T-helper 2 cell treated with Interferon-gamma antibody and Interleukin-4, amounts not matched to agents 5 μg/mL and 100 μg/mL, for 36 hours (primary cell): ENCODE data around the gene XG.

Experiments used
- DNase-seq: peaks from one replicate; pipeline ENCODE4 v3.0.0; 2021; ENCODE audit warnings: low spot score
- H3K27ac Mint-ChIP-seq: one replicate; pipeline ENCODE4 v1.8.0; 2021; ENCODE audit warnings: mild to moderate bottlenecking, mixed read lengths
- H3K27me3 Mint-ChIP-seq: one replicate; pipeline ENCODE4 v1.8.0; 2021; ENCODE audit warnings: low read depth, mixed read lengths
- H3K36me3 Mint-ChIP-seq: one replicate; pipeline ENCODE4 v1.8.0; 2021; ENCODE audit warnings: low read depth, mixed read lengths
- H3K4me1 Mint-ChIP-seq: one replicate; pipeline ENCODE4 v1.8.0; 2021; ENCODE audit warnings: low read depth, mixed read lengths
- H3K4me3 Mint-ChIP-seq: one replicate; pipeline ENCODE4 v1.8.0; 2022; ENCODE audit warnings: mild to moderate bottlenecking, moderate library complexity, mixed read lengths
- H3K9me3 Mint-ChIP-seq: one replicate; pipeline ENCODE4 v1.8.0; 2021; ENCODE audit warnings: mixed read lengths

Gene XG

DNA sequence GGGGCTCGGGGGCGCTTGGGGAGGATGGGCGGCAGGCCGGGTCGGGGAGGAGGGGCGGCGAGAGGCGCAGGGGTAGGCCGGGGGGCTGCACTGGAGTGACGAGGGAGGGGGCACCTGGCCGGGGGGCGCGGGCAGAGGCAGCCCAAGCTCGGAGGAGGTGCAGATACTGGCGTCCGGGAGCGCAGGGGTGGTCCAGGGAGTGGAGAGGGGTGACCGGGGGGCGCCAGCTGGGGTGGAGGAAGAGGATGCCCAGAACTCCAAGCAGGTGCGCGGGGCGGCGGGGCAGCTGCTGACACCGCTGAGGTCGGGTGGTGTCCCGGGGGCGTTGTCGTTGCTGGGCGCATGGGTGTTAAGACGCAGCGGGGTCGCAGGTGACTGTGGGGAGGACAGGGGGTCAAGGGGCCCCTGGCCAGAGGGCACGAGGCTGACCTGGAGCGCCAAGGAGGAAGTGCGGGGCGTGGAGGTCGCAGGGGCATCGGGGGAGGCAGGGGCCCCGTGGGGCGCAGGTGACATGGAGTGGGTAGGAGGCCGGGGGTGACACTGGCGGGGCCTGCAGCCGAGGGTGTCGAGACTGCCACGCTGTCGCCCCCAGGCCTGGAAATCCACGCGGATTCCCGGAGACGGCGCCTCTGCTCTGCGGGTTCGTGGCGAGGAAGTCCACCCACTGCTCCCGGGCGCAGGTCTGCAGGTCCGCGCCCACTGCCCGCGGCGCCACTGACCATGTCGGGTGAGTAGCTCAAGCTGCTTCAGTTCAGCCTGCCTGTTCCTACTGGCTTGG, 77.8 kb downstream of the XG start:
- Mint-ChIP-seq H3K9me3 (no peaks in the 10 kb centered on the region), H3K36me3 (no peaks in the 10 kb centered on the region), H3K4me3 (no peak overlapping the region), H3K4me1 (no peaks in the 10 kb centered on the region), H3K27me3 (peaks cover 7% of the 10 kb centered on the region), H3K27ac (no peak overlapping the region)
- no peak for DNase-seq

DNA sequence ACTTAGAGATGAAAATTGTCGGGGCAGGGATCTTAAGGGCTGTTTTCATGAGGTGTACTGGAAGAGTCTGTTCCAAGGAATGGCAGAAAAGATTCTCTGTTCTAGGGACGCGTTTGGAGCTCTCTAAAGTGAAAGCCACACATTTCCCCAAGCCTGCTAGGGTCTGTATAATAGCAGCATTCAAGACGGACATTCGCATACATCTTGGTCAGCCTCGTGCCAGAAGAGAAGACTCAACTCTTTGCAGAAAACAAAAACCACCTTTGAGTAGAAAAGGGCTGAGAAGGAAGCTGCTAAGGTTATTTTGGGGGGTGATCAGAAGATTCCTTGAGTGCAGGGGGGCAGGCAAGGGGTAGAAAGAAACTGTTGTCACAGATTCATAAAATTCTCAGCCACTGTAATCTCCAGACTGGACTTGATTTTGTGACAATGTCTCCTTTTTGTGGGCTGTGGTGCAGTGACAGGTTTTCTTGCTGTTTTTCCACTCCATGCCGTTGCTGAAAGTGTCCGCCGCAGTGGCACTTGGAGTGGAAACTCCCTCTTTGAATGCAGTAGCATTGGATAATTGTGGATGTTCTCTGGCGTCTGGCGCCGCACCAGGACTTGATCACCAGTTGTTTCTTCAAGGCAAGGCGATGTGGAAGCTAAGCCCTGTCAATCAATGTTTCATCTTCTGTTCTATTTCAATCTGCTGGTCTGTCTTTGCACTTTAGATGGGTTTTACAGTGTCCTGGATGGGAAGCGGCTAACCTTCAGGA, 79.8 kb downstream of the XG start:
- Mint-ChIP-seq H3K27me3 (peaks cover 7% of the 10 kb centered on the region), H3K9me3 (peaks cover 6% of the 10 kb centered on the region), H3K4me3 (no peak overlapping the region), H3K4me1 (no peaks in the 10 kb centered on the region), H3K27ac (no peak overlapping the region), H3K36me3 (no peaks in the 10 kb centered on the region)
- DNase-seq = no peak

DNA sequence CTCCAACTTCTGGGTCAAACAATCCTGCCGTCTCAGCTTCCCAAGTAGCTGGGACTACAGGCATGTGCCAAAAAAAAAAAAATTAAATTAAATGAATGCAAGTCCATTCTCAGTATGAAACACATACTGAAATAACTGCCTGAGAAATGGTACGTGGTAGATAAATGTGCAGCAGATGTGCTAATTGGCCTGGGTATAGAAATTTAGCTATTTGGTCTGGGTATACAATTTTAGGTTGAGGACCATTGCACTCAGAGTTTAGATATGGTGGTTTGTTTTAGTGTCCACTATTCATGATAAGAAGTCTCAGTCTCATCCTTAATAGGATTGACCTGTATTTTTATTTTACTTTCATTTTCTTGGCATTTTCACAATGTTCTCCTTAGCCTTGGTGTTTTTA, 86.1 kb downstream of the XG start:
- no peak for DNase-seq
- Mint-ChIP-seq H3K4me3 (no peak overlapping the region), H3K36me3 (no peaks in the 10 kb centered on the region), H3K9me3 (peaks cover 15% of the 10 kb centered on the region), H3K27ac (no peak overlapping the region), H3K27me3 (no peaks in the 10 kb centered on the region), H3K4me1 (no peaks in the 10 kb centered on the region)

DNA sequence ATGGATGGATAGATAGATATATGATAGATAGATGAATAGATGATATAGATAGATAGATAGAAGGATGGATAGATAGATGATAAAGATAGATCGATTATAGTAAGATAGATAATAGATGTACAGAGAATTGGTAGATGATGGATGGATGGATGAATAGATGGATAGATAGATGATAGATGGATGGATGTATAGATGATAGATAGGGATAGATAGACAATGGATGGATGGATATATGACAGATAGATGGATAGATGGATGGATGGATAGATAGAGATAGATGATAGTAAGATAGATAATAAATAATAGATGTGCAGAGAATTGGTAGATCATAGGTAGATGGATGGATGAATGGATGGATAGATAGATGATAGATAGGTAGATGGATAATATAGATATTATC, 89.1 kb downstream of the XG start:
- no peaks in the 10 kb centered on the region for H3K36me3 Mint-ChIP-seq
- no peaks in the 10 kb centered on the region for H3K27me3 Mint-ChIP-seq
- H3K4me1 Mint-ChIP-seq = no peaks in the 10 kb centered on the region
- H3K27ac Mint-ChIP-seq = no peak overlapping the region
- H3K4me3 Mint-ChIP-seq = no peak overlapping the region
- DNase-seq = no peak
- peaks cover 12% of the 10 kb centered on the region for H3K9me3 Mint-ChIP-seq

DNA sequence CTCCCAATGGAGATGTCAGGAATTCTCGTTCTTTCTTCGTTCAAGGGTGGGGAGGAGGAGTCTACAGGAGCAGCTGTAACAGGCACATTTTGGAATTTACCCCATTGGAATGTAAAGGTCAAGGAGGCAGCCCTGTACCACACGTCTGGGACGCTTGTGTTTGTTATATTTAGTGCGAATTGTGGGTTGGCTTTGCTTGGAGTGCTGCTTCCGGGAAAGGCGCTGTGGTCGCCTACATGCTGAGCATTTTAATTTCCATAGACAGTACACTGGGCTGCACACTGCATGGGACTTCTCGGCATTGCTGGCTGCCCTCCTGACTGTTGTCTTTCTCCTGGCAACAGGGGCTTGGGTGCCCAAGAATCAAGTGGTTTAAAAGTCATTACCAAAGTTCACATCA, 89.7 kb downstream of the XG start:
- Mint-ChIP-seq H3K27ac (no peak overlapping the region), H3K4me3 (no peak overlapping the region), H3K9me3 (peaks cover 9% of the 10 kb centered on the region), H3K36me3 (no peaks in the 10 kb centered on the region), H3K4me1 (no peaks in the 10 kb centered on the region), H3K27me3 (no peaks in the 10 kb centered on the region)
- DNase-seq = no peak

DNA sequence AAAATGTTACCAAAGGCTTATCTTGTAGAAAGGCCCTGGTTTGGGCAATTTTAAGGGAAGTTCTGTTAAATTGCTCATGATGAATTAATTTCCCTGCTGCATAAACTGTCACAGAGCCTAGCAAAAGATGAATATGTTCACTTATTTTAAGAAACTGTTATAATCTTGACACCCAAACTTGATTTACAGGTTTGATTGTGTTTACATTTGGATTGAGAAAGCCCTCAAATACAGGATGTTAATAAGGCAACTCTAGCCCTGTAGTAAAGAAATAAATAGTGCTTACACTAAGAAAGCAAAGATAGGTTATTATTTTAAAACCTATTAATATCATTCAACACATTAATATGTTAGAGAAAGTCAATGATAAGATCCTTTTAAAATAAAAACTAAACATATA, 95.2 kb downstream of the XG start:
- H3K27ac Mint-ChIP-seq = no peak overlapping the region
- DNase-seq = no peak
- H3K9me3 Mint-ChIP-seq = no peaks in the 10 kb centered on the region
- no peaks in the 10 kb centered on the region for H3K36me3 Mint-ChIP-seq
- H3K4me1 Mint-ChIP-seq = no peaks in the 10 kb centered on the region
- H3K4me3 Mint-ChIP-seq = no peak overlapping the region
- H3K27me3 Mint-ChIP-seq = no peaks in the 10 kb centered on the region

DNA sequence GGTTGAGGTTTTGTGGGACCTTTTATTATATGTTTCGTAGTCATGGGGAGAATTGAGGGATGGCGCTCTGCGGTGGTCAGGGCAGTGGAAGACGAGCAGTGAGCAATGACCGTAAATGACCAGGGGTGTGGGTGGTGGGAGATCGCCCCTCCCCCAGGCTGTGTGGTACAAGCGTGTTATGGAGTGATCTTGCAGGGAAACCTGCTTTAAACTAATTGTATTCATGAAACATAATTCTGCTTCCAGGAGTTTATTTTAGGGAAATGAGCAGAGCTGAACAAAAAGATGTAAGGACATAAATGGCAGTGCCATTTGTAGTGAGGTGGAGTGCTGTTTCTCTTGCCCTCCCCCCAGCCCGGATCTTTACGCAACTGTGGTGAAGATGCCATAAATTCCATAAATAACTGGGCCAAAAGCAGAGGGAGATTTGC, 97.0 kb downstream of the XG start:
- no peak for DNase-seq
- Mint-ChIP-seq H3K27me3 (no peaks in the 10 kb centered on the region), H3K36me3 (no peaks in the 10 kb centered on the region), H3K27ac (no peak overlapping the region), H3K9me3 (no peaks in the 10 kb centered on the region), H3K4me1 (no peaks in the 10 kb centered on the region), H3K4me3 (no peak overlapping the region)

DNA sequence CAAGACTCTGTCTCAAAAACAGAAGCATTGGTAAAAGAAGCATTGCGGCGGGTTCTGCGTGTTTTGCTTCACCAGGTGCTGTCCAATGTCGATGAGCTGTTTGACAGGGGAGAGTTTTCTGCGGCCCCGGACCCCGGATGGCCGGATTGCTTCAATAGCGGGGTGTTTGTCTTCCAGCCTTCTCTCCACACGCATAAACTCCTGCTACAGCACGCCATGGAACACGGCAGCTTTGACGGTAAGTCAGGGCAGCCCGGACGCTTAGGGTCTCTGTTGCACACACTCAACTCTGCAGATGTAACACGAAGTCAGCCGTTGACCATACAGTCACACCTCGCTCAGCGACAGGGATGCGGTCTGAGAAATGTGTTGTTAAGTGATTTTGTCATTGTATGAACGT, 103.1 kb downstream of the XG start:
- Mint-ChIP-seq H3K27ac (no peak overlapping the region), H3K9me3 (no peaks in the 10 kb centered on the region), H3K4me1 (no peaks in the 10 kb centered on the region), H3K36me3 (no peaks in the 10 kb centered on the region), H3K4me3 (no peak overlapping the region), H3K27me3 (no peaks in the 10 kb centered on the region)
- no peak for DNase-seq

DNA sequence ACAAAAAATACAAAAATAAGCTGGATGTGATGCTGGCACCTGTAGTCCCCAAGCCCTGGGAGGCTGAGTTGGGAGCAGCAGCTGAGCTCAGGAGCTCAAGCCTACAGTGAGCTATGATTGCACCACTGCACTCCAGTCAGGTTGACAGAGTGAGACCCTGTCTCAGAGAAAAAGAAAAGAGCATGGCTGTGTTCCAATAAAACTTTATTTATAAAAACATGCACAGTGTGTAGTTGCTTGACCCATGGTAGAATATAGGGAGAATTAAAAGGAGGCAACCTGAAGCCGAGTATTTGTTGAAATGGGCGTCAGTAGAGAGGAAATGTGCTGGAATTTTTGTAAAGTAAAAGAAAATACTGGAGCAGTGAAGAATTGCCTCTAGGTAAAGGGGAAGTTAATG, 103.9 kb downstream of the XG start:
- Mint-ChIP-seq H3K27me3 (no peaks in the 10 kb centered on the region), H3K36me3 (no peaks in the 10 kb centered on the region), H3K4me3 (no peak overlapping the region), H3K27ac (no peak overlapping the region), H3K9me3 (no peaks in the 10 kb centered on the region), H3K4me1 (no peaks in the 10 kb centered on the region)
- DNase-seq = no peak

DNA sequence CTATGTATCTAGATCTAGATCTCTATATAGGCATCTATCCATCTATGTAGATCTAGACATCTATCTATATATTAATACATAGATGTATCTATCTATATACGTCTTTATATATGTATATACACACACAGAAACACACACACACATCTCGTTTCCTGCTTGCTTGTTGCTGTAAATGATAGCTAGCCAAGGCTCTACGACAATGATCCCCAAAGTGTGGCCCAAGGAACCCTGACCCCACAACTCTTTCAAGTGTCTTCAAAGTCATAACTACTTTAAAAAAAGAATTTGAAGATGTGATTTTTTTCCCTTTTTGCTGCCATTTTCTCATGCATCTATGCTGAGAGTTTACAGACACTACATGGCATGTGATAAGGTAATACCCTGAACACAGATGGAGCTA, 105.7 kb downstream of the XG start:
- Mint-ChIP-seq H3K27me3 (no peaks in the 10 kb centered on the region), H3K9me3 (no peaks in the 10 kb centered on the region), H3K27ac (no peak overlapping the region), H3K36me3 (no peaks in the 10 kb centered on the region), H3K4me3 (no peak overlapping the region), H3K4me1 (no peaks in the 10 kb centered on the region)
- DNase-seq = no peak

DNA sequence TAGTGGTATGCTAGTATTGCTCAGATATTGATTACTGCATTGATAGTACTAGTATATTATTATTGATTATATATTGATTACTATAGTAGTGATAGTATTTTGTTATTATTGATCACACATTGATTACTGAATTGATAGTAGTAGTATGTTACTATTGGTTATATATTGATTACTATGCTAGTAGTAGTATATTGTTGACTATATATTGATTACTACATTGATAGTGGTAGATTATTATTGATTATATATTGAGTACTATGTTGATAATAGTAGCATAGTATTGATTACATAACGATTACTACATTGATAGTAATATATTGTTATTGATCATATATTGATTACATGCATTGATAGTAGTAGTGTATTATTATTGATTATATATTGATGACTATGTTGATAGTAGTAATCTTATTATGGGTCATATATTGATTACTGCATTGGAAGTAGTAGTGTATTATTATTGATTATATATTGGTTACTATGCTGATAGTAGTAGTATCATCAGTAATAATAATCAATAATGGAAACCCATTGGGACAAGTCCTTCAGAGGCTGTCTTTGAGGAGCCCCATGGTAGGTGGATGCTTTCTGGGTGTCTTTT, 107.5 kb downstream of the XG start:
- Mint-ChIP-seq H3K4me1 (no peaks in the 10 kb centered on the region), H3K27ac (no peak overlapping the region), H3K36me3 (no peaks in the 10 kb centered on the region), H3K9me3 (no peaks in the 10 kb centered on the region), H3K27me3 (no peaks in the 10 kb centered on the region), H3K4me3 (no peak overlapping the region)
- no peak for DNase-seq

DNA sequence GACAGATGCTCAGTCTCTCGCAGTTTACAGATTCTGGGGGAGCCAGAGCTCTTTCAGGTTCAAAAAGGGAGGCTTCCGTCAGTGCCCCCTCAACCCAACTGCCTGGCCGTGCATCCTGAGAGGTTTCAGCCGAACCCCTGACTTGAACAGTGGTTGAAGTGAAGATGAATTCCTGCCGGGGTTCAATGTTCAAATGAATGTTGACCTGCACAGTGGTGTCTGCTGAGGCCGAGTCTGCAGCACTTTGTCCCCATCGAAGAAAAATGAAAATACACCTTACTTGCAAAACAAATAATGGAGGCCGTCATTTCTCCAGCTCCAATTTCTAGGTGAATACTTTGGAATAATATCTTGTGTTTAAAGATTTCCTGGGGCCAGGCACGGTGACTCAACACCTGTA, 110.6 kb downstream of the XG start:
- Mint-ChIP-seq H3K27ac (no peak overlapping the region), H3K4me1 (no peaks in the 10 kb centered on the region), H3K9me3 (no peaks in the 10 kb centered on the region), H3K36me3 (no peaks in the 10 kb centered on the region), H3K27me3 (no peaks in the 10 kb centered on the region), H3K4me3 (no peak overlapping the region)
- no peak for DNase-seq

DNA sequence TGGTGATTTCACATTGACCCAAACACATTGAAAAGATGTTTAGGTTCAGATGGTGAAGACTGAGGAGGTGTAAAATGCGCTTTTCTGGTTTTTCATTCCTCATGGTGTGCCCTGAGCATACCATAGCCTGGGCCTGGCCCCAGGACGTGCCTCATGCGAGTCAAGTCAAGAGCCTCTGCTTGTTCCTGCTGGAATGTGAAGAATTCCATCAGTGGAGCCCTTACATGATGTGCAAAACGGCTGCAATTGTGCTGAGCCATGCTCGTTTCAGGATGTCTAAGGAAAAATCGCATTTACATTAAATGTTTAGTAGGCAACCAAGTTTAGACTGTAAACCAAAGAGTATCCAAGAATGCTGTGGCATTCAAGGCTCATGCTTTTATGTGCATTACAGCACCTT, 111.8 kb downstream of the XG start:
- no peaks in the 10 kb centered on the region for H3K27me3 Mint-ChIP-seq

More for the DNA sequence above, 111.8 kb downstream of the XG start:
- Mint-ChIP-seq H3K9me3 (no peaks in the 10 kb centered on the region), H3K4me1 (no peaks in the 10 kb centered on the region), H3K4me3 (no peak overlapping the region), H3K27ac (no peak overlapping the region), H3K36me3 (no peaks in the 10 kb centered on the region)
- DNase-seq = no peak
